Activated CD8-positive, alpha-beta T cell treated with anti-CD3 and anti-CD28 coated beads, Interleukin-2, amount 10 ng/mL, durations not matched to agents 7 days and 5 days (primary cell): ENCODE results near the gene AWAT2. TPM values are rescaled to one million over a fixed set of nuclear protein-coding genes. Genes with fewer than 3 reads are reported as not detected.

Experiments
- ATAC-seq: fragments of 150-1000 bp; cut with Tn5 transposase; one replicate; pipeline ENCODE4 v1.10.0; 2021; ENCODE audit warnings: moderate library complexity
- CTCF ChIA-PET: fragments of 350-600 bp; sonication (Branson Sonifier 250); formaldehyde crosslinking; loops from one replicate; lab custom pipeline; 2021; ENCODE audit warnings: antibody characterized with exemption; lab: Charles Lee
- POLR2A ChIA-PET: fragments of 350-600 bp; sonication (Branson Sonifier 250); formaldehyde crosslinking; loops from one replicate; lab custom pipeline; 2021; ENCODE audit warnings: antibody characterized with exemption; lab: Charles Lee
- DNase-seq: peaks from one replicate; pipeline ENCODE4 v3.0.0-alpha.2; 2020
- H3K27ac Mint-ChIP-seq: one replicate; pipeline ENCODE4 v1.8.0; 2021; ENCODE audit warnings: mild to moderate bottlenecking, mixed read lengths
- H3K27me3 Mint-ChIP-seq: one replicate; pipeline ENCODE4 v1.8.0; 2021; ENCODE audit warnings: low read depth, mixed read lengths
- H3K36me3 Mint-ChIP-seq: one replicate; pipeline ENCODE4 v1.8.0; 2021; ENCODE audit warnings: low read depth, mixed read lengths
- H3K4me1 Mint-ChIP-seq: one replicate; pipeline ENCODE4 v1.8.0; 2021; ENCODE audit warnings: low read depth, mixed read lengths
- H3K4me3 Mint-ChIP-seq: one replicate; pipeline ENCODE4 v1.8.0; 2021; ENCODE audit warnings: mild to moderate bottlenecking, mixed read lengths
- H3K9me3 Mint-ChIP-seq: one replicate; pipeline ENCODE4 v1.8.0; 2022; ENCODE audit warnings: mixed read lengths; ENCODE audit not compliant: insufficient read depth
- microRNA-seq: library from miRNA; unstranded; fragments of <30 nt; microRNA quantifications from one replicate; pipeline ENCODE4 v1.2.0, GENCODE V29; 2022
- total RNA-seq, 2 experiments: library from RNA; stranded (reverse); gene quantifications; one replicate each; pipeline ENCODE4 v1.2.3, GENCODE V29; 2021

AWAT2 gene
- total RNA-seq, 2 experiments from 2014 or later = not detected

DNA sequence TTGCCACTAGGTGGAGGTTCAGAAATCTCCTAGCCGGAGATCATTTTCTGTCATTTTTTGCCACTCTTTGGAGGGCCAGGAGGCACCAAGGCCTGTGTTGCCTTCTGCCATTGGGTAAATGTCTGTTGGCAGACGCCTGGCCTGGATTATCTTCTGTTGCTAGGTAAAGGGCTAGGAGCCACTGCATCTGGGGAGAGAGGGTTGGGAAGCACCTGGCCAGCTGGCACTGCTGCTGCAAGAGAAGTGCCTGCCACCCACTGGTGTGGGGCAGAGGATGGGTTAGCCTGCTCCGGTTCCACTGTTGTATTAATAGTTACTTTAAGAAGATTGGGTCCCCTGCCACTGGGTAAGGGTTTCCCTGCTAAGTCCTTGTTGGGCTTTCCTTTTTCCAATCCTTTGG lies 58.1 kb downstream of the AWAT2 start:
- CTCF ChIA-PET = interaction anchor here (0.9 kb wide), 1 partner anchor 33 kb away, joined by 4 read pairs; no protein-coding TSS in a partner anchor
- Mint-ChIP-seq H3K4me3 (no peak overlapping the region), H3K36me3 (no peaks in the 10 kb centered on the region), H3K27me3 (peaks cover 2% of the 10 kb centered on the region), H3K27ac (no peak overlapping the region), H3K9me3 (no peaks in the 10 kb centered on the region), H3K4me1 (no peaks in the 10 kb centered on the region)
- DNase-seq (no peak), ATAC-seq (no peak)
- POLR2A ChIA-PET = no interaction called here

Small RNAs within 50 kb of the gene (microRNA-seq; reads per million reads assigned to microRNA genes)
- 5.2 reads per million for gene MIR676

Other genes with a start within 250 kb of the AWAT2 start
- not detected for gene OTUD6A, start 12.5 kb upstream of the AWAT2 start, total RNA-seq
- gene IGBP1, start 83.5 kb upstream of the AWAT2 start, total RNA-seq = 10 to 100 TPM; 44.5 to 45.3 TPM
- gene DGAT2L6, start 127.5 kb upstream of the AWAT2 start, total RNA-seq = not detected
- gene AWAT1, start 184.7 kb upstream of the AWAT2 start, total RNA-seq = not detected
- under 1 TPM; 0.21 to 0.45 TPM for gene P2RY4, start 210.3 kb upstream of the AWAT2 start, total RNA-seq
- gene ARR3, start 218.4 kb upstream of the AWAT2 start, total RNA-seq = not detected
- not detected for gene RAB41, start 232.2 kb upstream of the AWAT2 start, total RNA-seq
- 10 to 100 TPM; 38.7 to 39.7 TPM for gene PDZD11, start 240.0 kb upstream of the AWAT2 start, total RNA-seq
- gene KIF4A, start 240.2 kb upstream of the AWAT2 start, total RNA-seq = 10 to 100 TPM; 41.3 to 44.3 TPM